SK-N-MC (cell line): Measurements from ENCODE around the gene GRP.

Source experiments
- EZH2 ChIP-seq: fragments of 200-600 bp; sonication (generic); IDR thresholded peaks from one replicate; pipeline ENCODE4 v1.6.1; 2017; ENCODE audit warnings: antibody characterized with exemption
- FOXP2 ChIP-seq: optimal IDR thresholded peaks from 2 replicates; pipeline ENCODE3; 2011; ENCODE audit warnings: mild to moderate bottlenecking, moderate library complexity; ENCODE audit not compliant: insufficient read depth; ENCODE audit errors: extremely low read length, control extremely low read depth
- POLR2AphosphoS5 ChIP-seq: IDR thresholded peaks from 2 replicates; pipeline ENCODE4 v1.6.1; 2012; ENCODE audit warnings: mild to moderate bottlenecking, low read depth, low read length, borderline replicate concordance

- TF ChIP-seq POLR2AphosphoS5 (no peak), EZH2 (no peak), FOXP2 (no peak)
Observed at GRCh38 chr18:59276047-59276446, 56.1 kb downstream of the GRP start.
